Calu3 (cell line): Measurements from ENCODE around the gene ALKBH3. TPM values are rescaled to one million over a fixed set of nuclear protein-coding genes. Genes with fewer than 3 reads are reported as not detected.
A peak's percentile ranks its signal among the peaks of the same experiment; 100 is the strongest.

Experiments
- BruUV-seq: library from RNA; stranded (reverse); fragments of 400-500 nt; replicated peaks from 2 replicates; lab custom pipeline; 2021; lab: Mats Ljungman, UMichigan
- CTCF ChIA-PET: fragments of 300-600 bp; sonication (Branson Sonifier 250); formaldehyde crosslinking; loops from one replicate; lab custom pipeline; 2022; ENCODE audit warnings: antibody characterized with exemption; lab: Charles Lee
- DNase-seq: peaks from one replicate; pipeline ENCODE4 v3.0.0; 2022
- H3K27ac Mint-ChIP-seq: one replicate; pipeline ENCODE4 v1.8.0; 2022; ENCODE audit warnings: mixed read lengths; ENCODE audit not compliant: unreplicated experiment
- H3K27me3 Mint-ChIP-seq: one replicate; pipeline ENCODE4 v1.8.0; 2022; ENCODE audit warnings: mixed read lengths; ENCODE audit not compliant: unreplicated experiment
- H3K36me3 Mint-ChIP-seq: one replicate; pipeline ENCODE4 v1.8.0; 2022; ENCODE audit warnings: mild to moderate bottlenecking, moderate library complexity, mixed read lengths; ENCODE audit not compliant: insufficient read depth, unreplicated experiment
- H3K4me1 Mint-ChIP-seq: one replicate; pipeline ENCODE4 v1.8.0; 2022; ENCODE audit warnings: mild to moderate bottlenecking, low read depth, mixed read lengths; ENCODE audit not compliant: unreplicated experiment
- H3K4me3 Mint-ChIP-seq: one replicate; pipeline ENCODE4 v1.8.0; 2022; ENCODE audit warnings: mild to moderate bottlenecking, low read depth, moderate library complexity, mixed read lengths; ENCODE audit not compliant: unreplicated experiment
- H3K9me3 Mint-ChIP-seq: one replicate; pipeline ENCODE4 v1.8.0; 2022; ENCODE audit warnings: low read depth, mixed read lengths; ENCODE audit not compliant: unreplicated experiment
- CTCF ChIP-seq: fragments of 200-600 bp; IDR thresholded peaks from one replicate; pipeline ENCODE4 v1.8.0; 2022; ENCODE audit warnings: antibody characterized with exemption; ENCODE audit not compliant: unreplicated experiment
- intact Hi-C: fragments of 100-400 bp; cut with micrococcal nuclease; formaldehyde crosslinking; loops from one replicate; pipeline ENCODE4 v1.10.0; 2022; ENCODE audit not compliant: unreplicated experiment
- total RNA-seq: library from RNA; stranded (reverse); gene quantifications from 2 replicates; pipeline ENCODE4 v1.2.3, GENCODE V29; 2022

The ALKBH3 gene
- total RNA-seq, 1 experiment from 2014 or later: 19.1 TPM

GRCh38 chr11:43920598-43921419, 40.2 kb downstream of the ALKBH3 start:
- Mint-ChIP-seq H3K9me3 (no peaks in the 10 kb centered on the region), H3K4me3 (no peak overlapping the region), H3K4me1 (peaks cover 31% of the 10 kb centered on the region), H3K36me3 (peaks cover 5% of the 10 kb centered on the region), H3K27ac (peak overlapping the region; percentile 96), H3K27me3 (no peaks in the 10 kb centered on the region)
- CTCF ChIA-PET: no interaction called here
- TSS peak; percentile 26 for BruUV-seq
- intact Hi-C loops: no loop called here
- no peak for TF ChIP-seq CTCF
- DNase-seq: peak; percentile 70

GRCh38 chr11:43921561-43922294, 41.1 kb downstream of the ALKBH3 start:
- no peak for DNase-seq
- Mint-ChIP-seq H3K36me3 (peaks cover 5% of the 10 kb centered on the region), H3K4me1 (peaks cover 31% of the 10 kb centered on the region), H3K4me3 (no peak overlapping the region), H3K9me3 (no peaks in the 10 kb centered on the region), H3K27ac (peak overlapping the region; percentile 96), H3K27me3 (no peaks in the 10 kb centered on the region)
- CTCF ChIA-PET: no interaction called here
- TF ChIP-seq CTCF: no peak
- BruUV-seq: no TSS peak
- intact Hi-C loops: no loop called here

GRCh38 chr11:43922295-43922648, 41.6 kb downstream of the ALKBH3 start:
- H3K4me3 Mint-ChIP-seq: no peak overlapping the region
- peaks cover 5% of the 10 kb centered on the region for H3K36me3 Mint-ChIP-seq
- intact Hi-C loops: no loop called here
- H3K27me3 Mint-ChIP-seq: no peaks in the 10 kb centered on the region
- no peak for TF ChIP-seq CTCF
- no peak for DNase-seq
- BruUV-seq: no TSS peak
- H3K4me1 Mint-ChIP-seq: peaks cover 31% of the 10 kb centered on the region
- no peaks in the 10 kb centered on the region for H3K9me3 Mint-ChIP-seq
- H3K27ac Mint-ChIP-seq: no peak overlapping the region
- CTCF ChIA-PET: no interaction called here

- intact Hi-C loops: no loop called here
- no peak for TF ChIP-seq CTCF
- no TSS peak for BruUV-seq
- CTCF ChIA-PET: interaction anchor here (0.8 kb wide), 1 partner anchor 27 kb away, joined by 3 read pairs; no protein-coding TSS in a partner anchor
- Mint-ChIP-seq H3K9me3 (no peaks in the 10 kb centered on the region), H3K36me3 (peaks cover 5% of the 10 kb centered on the region), H3K27me3 (no peaks in the 10 kb centered on the region), H3K4me1 (peaks cover 31% of the 10 kb centered on the region), H3K27ac (peak overlapping the region; percentile 60), H3K4me3 (no peak overlapping the region)
- no peak for DNase-seq
Measured at GRCh38 chr11:43922744-43923405, 42.2 kb downstream of the ALKBH3 start.
